ENCODE results near the gene LRMDA.

Gene LRMDA

DNA sequence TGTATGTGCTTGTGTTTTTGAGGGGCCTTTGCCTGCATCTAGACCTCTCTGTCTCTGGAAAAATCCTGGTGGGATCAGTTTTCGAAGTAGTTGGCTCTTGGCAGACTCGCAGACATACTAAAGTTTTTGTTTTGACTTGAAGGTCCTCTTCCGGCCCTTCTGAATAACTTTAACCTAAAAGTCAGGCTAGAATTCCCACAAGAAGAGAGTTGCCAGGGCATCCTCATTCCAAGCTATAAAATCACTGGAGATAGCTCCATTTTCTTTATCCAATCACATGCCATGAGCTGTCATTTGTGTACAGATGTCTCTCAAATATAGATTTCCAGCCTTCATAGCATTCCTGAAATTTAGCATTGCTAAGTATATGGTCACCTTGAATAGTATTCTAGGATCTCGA, 967.8 kb downstream of the LRMDA start:
- TF ChIP-seq, protein P1, sequence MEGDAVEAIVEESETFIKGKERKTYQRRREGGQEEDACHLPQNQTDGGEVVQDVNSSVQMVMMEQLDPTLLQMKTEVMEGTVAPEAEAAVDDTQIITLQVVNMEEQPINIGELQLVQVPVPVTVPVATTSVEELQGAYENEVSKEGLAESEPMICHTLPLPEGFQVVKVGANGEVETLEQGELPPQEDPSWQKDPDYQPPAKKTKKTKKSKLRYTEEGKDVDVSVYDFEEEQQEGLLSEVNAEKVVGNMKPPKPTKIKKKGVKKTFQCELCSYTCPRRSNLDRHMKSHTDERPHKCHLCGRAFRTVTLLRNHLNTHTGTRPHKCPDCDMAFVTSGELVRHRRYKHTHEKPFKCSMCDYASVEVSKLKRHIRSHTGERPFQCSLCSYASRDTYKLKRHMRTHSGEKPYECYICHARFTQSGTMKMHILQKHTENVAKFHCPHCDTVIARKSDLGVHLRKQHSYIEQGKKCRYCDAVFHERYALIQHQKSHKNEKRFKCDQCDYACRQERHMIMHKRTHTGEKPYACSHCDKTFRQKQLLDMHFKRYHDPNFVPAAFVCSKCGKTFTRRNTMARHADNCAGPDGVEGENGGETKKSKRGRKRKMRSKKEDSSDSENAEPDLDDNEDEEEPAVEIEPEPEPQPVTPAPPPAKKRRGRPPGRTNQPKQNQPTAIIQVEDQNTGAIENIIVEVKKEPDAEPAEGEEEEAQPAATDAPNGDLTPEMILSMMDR (IDR thresholded peaks at IDR 0.05): no peak
- H3K4me1 Mint-ChIP-seq: peaks cover 37% of the 10 kb centered on the region
- no peak for DNase-seq
- H3K36me3 Mint-ChIP-seq (ENCODE audit: low read depth): peaks cover 12% of the 10 kb centered on the region
- H3K27me3 Mint-ChIP-seq (ENCODE audit: low read depth, poor library complexity): peaks cover 4% of the 10 kb centered on the region
- no peak overlapping the region for H3K4me3 Mint-ChIP-seq
- H3K9me3 Mint-ChIP-seq: peaks cover 19% of the 10 kb centered on the region
- H3K27ac Mint-ChIP-seq: no peak overlapping the region

DNA sequence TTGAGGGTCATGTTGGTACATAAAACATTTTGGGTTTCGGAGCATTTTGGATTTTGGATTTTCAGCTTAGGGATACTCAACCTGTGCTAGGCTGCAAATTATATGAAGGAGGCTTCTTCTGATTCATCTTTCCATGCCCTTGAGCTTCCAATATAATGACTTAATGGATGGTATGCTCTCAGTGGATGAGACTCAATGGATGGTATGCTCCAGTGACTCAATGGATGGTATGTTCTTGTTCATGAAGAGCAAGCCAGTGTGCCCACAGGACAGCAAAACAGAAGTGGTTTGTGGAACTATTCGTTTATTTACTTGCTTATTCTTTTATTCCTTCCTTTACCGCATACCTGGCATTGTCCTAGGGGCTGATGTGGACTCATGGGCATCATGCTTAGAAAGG, 969.6 kb downstream of the LRMDA start:
- TF ChIP-seq, protein P1 (IDR thresholded peaks at IDR 0.05): no peak
- H3K27ac Mint-ChIP-seq: no peak overlapping the region
- no peak for DNase-seq
- peaks cover 26% of the 10 kb centered on the region for H3K36me3 Mint-ChIP-seq (ENCODE audit: low read depth)
- H3K4me3 Mint-ChIP-seq: no peak overlapping the region
- peaks cover 8% of the 10 kb centered on the region for H3K27me3 Mint-ChIP-seq (ENCODE audit: low read depth, poor library complexity)
- H3K4me1 Mint-ChIP-seq: peaks cover 31% of the 10 kb centered on the region
- H3K9me3 Mint-ChIP-seq: peaks cover 34% of the 10 kb centered on the region

DNA sequence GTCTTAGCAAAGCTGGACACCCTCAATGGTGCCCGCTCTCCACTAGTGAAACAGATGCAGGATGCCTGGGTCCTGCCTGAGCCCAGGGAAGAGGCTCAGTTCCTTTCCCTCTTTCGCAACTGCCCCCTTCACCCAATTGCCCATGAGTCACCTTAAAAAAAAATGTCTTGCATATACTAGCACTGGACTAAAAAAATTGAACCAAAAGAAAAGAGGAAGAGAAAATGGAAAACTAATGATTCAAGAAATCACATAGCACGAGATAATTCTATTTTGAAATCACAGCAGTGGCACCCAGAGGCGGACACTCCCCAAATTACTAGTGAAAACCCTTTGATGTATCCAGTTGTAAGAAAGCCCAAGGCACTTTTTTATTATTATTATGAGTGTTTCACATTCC, 972.5 kb downstream of the LRMDA start:
- H3K4me1 Mint-ChIP-seq: peaks cover 13% of the 10 kb centered on the region
- H3K36me3 Mint-ChIP-seq (ENCODE audit: low read depth): peaks cover 26% of the 10 kb centered on the region
- H3K4me3 Mint-ChIP-seq: no peak overlapping the region
- TF ChIP-seq, protein P1 (IDR thresholded peaks at IDR 0.05): no peak
- H3K27ac Mint-ChIP-seq: no peak overlapping the region
- peaks cover 8% of the 10 kb centered on the region for H3K27me3 Mint-ChIP-seq (ENCODE audit: low read depth, poor library complexity)
- DNase-seq: no peak
- H3K9me3 Mint-ChIP-seq: peaks cover 34% of the 10 kb centered on the region

DNA sequence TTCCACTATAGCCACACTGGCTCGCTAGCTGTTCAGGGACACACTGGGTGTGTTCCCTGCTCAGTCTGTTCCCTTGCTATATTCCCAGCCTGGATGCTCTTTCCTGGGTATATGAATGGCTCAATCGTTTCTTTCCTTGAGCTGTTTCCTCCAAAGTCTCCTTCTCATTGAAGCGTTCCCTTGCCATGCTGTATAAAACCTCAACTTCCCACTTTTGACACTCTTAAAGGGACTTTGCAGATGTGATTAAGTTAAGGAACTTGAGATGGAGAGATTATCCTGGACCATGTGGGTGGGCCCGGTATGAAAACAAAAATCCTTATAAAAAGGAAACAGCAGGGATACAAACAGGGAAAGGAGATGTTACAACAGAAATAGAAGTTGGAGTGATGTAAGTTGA, 973.1 kb downstream of the LRMDA start:
- Mint-ChIP-seq H3K27me3 (ENCODE audit: low read depth, poor library complexity) (peaks cover 8% of the 10 kb centered on the region), H3K27ac (no peak overlapping the region)

DNA sequence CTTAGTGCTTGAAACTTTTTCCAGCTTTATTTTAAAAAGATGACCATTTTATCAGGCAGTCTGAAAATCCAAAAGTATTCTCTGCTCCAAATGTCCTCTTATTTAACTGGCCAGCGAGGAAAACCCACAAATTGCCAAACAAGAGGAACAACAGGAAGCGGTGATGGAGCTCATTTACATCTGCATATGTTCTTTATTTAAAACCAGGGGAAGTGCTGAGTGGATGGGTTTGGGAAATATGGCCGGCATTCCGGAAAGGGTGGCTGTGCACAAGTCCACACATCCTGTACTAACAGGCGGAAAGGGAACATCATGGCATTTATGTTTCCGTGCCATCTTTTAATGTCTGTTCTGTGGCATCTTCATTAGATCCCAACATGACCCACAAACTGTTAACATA, 974.5 kb downstream of the LRMDA start:
- Mint-ChIP-seq H3K27ac (no peak overlapping the region), H3K4me1 (peaks cover 12% of the 10 kb centered on the region), H3K27me3 (ENCODE audit: low read depth, poor library complexity) (peaks cover 8% of the 10 kb centered on the region), H3K36me3 (ENCODE audit: low read depth) (peaks cover 19% of the 10 kb centered on the region), H3K4me3 (no peak overlapping the region), H3K9me3 (peaks cover 24% of the 10 kb centered on the region)
- no peak for DNase-seq
- TF ChIP-seq, protein P1 (IDR thresholded peaks at IDR 0.05): no peak

More for the DNA sequence above, 973.1 kb downstream of the LRMDA start:
- no peak for DNase-seq
- TF ChIP-seq, protein P1 (IDR thresholded peaks at IDR 0.05): no peak
- peaks cover 10% of the 10 kb centered on the region for H3K4me1 Mint-ChIP-seq
- peaks cover 26% of the 10 kb centered on the region for H3K36me3 Mint-ChIP-seq (ENCODE audit: low read depth)
- no peak overlapping the region for H3K4me3 Mint-ChIP-seq
- peaks cover 34% of the 10 kb centered on the region for H3K9me3 Mint-ChIP-seq

DNA sequence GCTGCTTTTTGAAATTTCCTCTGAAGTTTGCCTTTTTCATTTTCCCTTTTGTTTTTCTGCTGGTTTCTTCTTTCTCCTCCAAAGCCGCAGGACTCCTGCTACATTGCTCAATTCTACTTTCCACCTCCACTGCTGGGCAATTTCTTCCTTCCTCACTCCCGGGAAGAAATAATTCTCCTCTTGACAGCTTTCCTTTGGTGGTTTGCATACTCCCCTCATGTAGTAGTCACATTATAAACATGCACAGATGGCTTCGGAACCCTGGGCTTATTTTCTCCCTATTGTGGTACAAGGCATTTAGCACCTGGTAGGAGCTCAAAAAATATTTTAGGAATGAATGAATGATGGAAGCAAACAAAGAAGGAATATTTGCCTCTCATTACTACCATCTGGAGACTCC, 977.2 kb downstream of the LRMDA start:
- no peak overlapping the region for H3K4me3 Mint-ChIP-seq
- no peak for DNase-seq
- H3K27ac Mint-ChIP-seq: no peak overlapping the region

More for the DNA sequence above, 977.2 kb downstream of the LRMDA start:
- Mint-ChIP-seq H3K27me3 (ENCODE audit: low read depth, poor library complexity) (peaks cover 4% of the 10 kb centered on the region), H3K9me3 (peaks cover 26% of the 10 kb centered on the region), H3K36me3 (ENCODE audit: low read depth) (peaks cover 18% of the 10 kb centered on the region), H3K4me1 (peaks cover 12% of the 10 kb centered on the region)
- TF ChIP-seq, protein P1 (IDR thresholded peaks at IDR 0.05): no peak

All from nephron progenitor cell (in vitro differentiated cells).